ENCODE results near the gene LRP1B.

The LRP1B gene

GRCh38 chr2:141959941-141960340 lies 170.9 kb downstream of the LRP1B start:
- no peak for DNase-seq (ENCODE audit: low read depth in 1 of 2, low spot score in 1 of 2)

DNA sequence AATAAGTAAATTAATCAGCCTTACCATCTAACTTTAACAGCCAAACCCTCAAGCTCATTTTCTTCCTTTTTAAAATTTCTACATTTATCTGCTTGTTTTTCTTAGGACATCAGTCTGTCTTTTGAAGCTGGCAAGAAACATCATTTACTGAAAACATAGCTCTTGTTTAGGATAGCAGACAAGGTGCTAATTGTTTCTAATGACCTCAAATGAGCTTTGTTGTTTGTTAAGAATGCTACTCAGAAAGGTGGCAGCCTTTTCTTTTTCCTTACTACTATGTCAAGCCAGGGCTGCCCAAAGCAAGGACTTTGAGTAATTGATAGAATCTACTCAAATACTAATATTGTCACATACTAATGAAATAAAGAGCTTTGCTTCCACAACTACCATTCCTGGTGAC lies 171.8 kb downstream of the LRP1B start:
- DNase-seq (ENCODE audit: low read depth in 1 of 2, low spot score in 1 of 2): no peak

- DNase-seq (ENCODE audit: low read depth in 1 of 2, low spot score in 1 of 2): no peak
Observed at GRCh38 chr2:141957827-141958450, 172.9 kb downstream of the LRP1B start.

DNA sequence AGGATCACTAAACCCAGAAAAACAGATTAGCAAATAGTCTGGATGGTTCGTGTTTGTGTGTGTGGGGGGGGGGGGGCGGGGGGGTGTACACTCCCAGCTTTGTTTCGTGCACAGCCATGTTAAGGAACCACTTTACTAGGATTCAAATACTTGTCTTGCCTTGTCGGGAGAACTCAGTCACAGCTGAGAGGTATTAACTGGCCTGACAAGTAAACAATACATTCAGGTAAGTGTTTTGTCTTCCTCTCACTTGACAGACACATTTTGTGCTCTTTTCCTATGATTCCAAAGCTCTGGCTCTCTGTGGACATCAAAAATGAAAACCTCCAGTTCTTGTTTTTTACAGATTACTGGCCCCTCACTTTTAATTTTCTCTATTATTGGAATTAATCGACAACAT lies 173.5 kb downstream of the LRP1B start:
- no peak for DNase-seq (ENCODE audit: low read depth in 1 of 2, low spot score in 1 of 2)

DNA sequence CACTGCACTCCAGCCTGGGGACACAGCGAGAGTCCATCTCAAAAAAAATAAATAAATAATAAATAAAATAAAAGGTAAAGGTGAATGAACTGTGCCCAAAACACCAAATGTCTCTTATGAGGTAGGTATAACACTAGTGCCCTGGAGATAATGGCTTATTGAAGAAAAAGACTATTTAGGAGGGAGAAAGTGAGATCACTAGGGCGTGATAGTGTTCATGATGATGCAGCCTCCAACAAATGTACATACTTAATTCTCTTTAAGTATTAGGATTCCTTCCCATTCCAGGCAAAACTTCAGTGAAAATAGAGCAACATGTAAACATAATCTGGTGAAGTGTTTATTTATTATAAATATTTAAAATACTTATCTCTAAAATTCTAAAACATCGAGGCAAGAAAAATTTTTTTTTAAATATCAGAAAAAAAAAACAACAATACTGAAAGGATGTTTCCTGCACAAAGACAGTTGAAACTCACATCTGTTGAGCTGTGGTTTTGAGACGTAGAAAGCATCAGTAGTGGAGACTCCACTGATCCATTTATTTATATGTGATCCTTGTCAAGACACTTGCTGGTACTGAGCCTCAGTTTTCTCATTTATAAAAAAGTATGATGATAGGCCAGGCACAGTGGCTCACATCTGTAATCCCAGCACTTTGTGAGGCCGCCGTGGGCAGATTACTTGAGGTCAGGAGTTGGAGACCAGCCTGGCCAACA lies 183.3 kb downstream of the LRP1B start:
- no peak for DNase-seq (ENCODE audit: low read depth in 1 of 2, low spot score in 1 of 2)

DNA sequence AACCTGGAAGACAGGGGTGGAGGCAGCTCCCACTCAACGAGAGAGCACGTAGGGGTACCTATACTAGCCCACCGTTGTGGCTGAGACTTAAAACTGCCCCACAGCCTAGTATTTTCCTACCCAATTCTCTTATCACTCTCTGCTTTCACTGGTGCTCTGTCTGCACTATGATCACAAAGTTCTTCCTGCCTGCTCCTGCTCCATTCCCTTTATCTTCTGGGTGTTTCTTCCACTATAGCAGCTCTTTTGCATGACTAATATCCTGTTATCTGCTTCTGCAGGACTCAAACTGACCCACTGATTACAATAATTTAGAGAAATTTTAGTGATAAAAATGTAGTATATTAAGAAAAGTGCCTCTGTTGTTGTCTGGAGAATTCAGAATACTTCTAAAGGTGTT lies 184.8 kb downstream of the LRP1B start:
- DNase-seq (ENCODE audit: low read depth in 1 of 2, low spot score in 1 of 2): no peak

DNA sequence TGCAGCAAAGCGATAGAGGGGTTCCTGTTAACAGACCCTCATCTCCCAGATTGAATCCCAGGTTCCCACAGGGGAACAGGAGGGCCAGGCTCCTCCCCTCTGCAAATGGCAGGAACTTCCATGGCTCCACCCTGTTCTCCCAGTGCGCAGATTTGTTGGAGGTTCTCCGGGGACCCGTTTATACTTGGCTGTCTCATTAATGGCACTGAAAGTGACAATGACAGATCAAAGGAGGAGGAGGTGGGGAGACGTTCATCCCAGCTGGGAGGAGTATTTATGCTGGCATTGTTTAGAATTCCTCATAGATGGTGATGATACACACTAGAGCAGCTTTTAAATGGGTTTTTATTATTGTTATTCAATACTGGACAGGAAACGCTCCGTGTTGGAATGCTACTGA lies 186.9 kb downstream of the LRP1B start:
- DNase-seq (ENCODE audit: low read depth in 1 of 2, low spot score in 1 of 2): no peak

DNA sequence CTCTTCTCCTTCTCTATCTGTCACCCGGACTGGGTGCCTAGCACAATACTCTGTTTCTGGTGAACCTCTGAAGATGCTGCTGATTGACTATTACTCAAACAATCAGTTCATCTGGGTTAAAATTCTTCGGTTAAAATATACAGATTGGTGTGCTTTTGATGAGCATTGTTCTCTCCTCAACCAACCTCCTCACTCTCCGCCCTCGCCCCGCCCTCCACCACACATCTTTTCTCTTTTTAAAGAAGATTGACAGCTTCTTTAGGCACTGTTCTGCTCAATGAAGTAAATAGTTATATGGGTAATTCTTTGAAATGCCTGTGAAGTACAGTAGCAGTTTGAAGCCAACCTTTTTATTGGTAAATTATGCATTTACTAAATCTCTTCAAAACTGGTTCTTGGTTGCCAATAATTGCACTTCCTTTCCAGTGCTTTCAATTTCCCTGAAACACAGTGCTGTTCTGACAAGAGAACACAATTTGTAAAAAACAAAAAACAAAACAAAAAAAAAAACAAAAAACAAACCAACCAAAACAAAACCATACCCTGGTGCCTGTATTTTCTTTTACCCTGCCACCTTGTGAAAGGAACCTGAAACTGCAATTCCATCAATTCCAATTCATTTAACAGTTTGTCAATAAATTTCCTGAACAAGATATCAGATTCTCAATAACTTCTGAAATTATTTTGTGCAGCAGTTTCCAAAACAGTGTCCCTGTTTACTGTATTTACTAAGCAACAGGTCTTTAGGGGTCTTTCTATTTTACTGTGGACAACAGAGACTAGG lies 188.6 kb downstream of the LRP1B start:
- DNase-seq (ENCODE audit: low read depth in 1 of 2, low spot score in 1 of 2): no peak

- no peak for DNase-seq (ENCODE audit: low read depth in 1 of 2, low spot score in 1 of 2)
Observed at GRCh38 chr2:141941210-141941714, 189.6 kb downstream of the LRP1B start.

- DNase-seq (ENCODE audit: low read depth in 1 of 2, low spot score in 1 of 2): no peak
Observed at GRCh38 chr2:141940709-141941108, 190.1 kb downstream of the LRP1B start.

- no peak for DNase-seq (ENCODE audit: low read depth in 1 of 2, low spot score in 1 of 2)
Observed at GRCh38 chr2:141933226-141933625, 197.6 kb downstream of the LRP1B start.

DNA sequence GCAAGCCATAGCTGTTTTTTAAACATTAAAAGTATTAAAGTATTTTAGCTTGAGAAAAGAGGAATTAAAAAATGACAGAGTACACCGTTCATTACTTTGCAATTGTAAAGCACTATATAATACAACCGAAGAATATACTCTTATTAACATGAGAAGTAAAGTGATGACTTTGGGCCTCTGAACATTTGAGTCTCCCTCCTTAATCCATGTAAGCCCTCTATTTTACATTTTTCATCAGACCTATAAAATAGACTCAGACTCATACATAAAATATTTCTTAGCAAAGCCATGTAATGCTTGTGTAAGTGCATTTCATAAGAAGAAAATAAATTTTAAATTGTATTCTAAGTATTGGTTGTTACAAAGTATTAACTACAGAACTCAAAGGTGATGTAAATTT lies 198.6 kb downstream of the LRP1B start:
- DNase-seq (ENCODE audit: low read depth in 1 of 2, low spot score in 1 of 2): no peak

DNA sequence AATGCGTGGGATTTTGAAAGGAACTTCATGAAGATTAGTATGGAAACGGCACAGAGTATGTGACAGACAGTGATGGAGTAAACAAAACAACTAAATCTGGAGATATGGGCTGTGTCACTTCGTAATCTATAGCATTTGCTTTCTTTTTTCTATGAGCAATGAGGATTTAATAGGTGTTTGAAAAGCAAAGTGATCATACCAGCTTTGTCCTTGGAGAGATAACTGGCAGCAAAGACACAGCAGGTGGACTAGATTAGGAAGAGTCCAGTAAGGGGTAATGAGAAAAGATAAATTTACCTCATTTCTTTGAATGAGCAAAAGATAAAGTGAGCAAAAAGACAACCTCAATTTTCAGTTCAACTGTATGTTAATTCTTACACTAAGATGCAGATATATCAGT lies 199.0 kb downstream of the LRP1B start:
- no peak for DNase-seq (ENCODE audit: low read depth in 1 of 2, low spot score in 1 of 2)

- DNase-seq (ENCODE audit: low read depth in 1 of 2, low spot score in 1 of 2): no peak
Observed at GRCh38 chr2:141930803-141931202, 200.0 kb downstream of the LRP1B start.

GRCh38 chr2:141929331-141930252 lies 201.2 kb downstream of the LRP1B start:
- no peak for DNase-seq (ENCODE audit: low read depth in 1 of 2, low spot score in 1 of 2)

DNA sequence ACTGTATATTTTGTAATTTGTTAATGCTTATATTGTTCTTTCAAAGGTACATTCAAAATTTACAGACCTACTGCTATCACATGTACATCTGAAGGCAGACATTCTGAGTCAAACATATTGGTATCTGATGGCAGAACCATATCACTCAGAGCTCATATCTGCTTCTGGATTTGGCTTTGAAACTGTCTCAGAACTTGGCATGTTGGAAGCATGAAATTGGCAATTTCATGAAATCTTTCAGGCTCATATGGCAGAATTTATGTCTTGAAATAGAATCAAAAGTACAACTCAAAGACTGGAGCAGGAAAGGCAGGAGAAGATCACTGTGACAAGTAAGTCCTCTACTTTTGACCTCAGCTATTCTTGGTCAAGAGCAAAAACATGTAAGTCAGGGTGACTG lies 202.3 kb downstream of the LRP1B start:
- no peak for DNase-seq (ENCODE audit: low read depth in 1 of 2, low spot score in 1 of 2)

- DNase-seq (ENCODE audit: low read depth in 1 of 2, low spot score in 1 of 2): no peak
Observed at GRCh38 chr2:141927536-141927935, 203.3 kb downstream of the LRP1B start.

DNA sequence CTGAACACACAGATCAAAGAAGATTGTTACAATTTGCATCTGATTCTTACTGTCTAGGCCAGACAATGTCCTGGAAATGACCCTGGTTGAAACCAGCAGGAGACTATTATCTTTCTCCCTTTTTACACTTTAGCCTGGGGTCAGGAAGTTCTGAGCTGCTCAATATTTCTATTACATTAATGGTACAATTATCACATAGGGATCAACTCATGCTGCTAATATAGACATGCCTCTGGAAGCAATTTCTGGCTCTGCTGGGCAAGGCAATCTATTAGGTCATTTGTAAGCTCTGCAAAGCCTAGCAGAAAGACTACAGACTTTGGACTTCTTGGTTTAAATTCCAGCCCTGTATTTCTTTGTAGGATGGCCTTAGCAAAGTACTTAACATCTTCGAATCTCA lies 205.3 kb downstream of the LRP1B start:
- DNase-seq (ENCODE audit: low read depth in 1 of 2, low spot score in 1 of 2): no peak

GRCh38 chr2:141923657-141924056 lies 207.2 kb downstream of the LRP1B start:
- DNase-seq (ENCODE audit: low read depth in 1 of 2, low spot score in 1 of 2): no peak

DNA sequence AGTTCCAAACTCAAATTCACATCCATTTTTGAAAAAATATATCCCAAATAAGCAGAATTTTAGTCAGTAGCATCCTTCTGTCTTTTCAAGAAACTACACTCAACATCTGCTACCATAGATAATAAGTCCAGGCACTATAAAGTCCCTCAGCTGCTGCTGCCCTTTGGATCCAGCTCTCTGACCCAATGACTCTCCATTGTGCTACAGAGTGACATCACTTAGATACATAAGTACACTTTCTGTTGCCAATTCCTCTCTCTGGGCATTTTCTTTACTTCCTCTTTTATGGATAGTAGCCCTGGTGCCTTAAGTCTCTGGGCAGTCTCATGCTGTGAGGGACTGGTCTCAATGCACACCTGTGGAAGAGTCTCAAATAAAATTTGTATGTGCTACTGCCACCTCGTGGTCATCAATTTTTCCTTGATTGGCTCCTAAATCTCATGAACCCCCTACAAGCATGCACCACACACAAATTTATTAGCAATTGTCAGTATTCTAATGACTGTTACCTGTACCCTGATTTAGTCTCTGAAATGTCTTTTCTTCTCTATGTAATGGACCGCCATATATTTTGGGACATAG lies 219.2 kb downstream of the LRP1B start:
- DNase-seq (ENCODE audit: low read depth in 1 of 2, low spot score in 1 of 2): no peak

GRCh38 chr2:141906678-141907077 lies 224.1 kb downstream of the LRP1B start:
- DNase-seq (ENCODE audit: low read depth in 1 of 2, low spot score in 1 of 2): no peak

Data from activated CD4-positive, alpha-beta T cell treated with anti-CD3 and anti-CD28 coated beads, Interleukin-2, amount 50 U/mL, for 24 hours (primary cell).